ENCODE results near the gene GRIA1.
"Not testable (repeated sequence)": the region's sequence is repeated elsewhere in the genome, so short reads cannot be mapped to it uniquely, and the experiment has no call there.

GRIA1 gene

GRCh38 chr5:153719324-153719723 lies 228.9 kb downstream of the GRIA1 start:
- no peak for DNase-seq (ENCODE audit: low read depth in 2 of 2)

GRCh38 chr5:153723022-153723610 lies 232.6 kb downstream of the GRIA1 start:
- DNase-seq (ENCODE audit: low read depth in 2 of 2): not testable (repeated sequence)

GRCh38 chr5:153742060-153742459 lies 251.6 kb downstream of the GRIA1 start:
- DNase-seq (ENCODE audit: low read depth in 2 of 2): no peak

GRCh38 chr5:153744751-153745150 lies 254.3 kb downstream of the GRIA1 start:
- no peak for DNase-seq (ENCODE audit: low read depth in 2 of 2)

GRCh38 chr5:153745778-153746395 lies 255.4 kb downstream of the GRIA1 start:
- no peak for DNase-seq (ENCODE audit: low read depth in 2 of 2)

GRCh38 chr5:153746440-153746839 lies 256.0 kb downstream of the GRIA1 start:
- DNase-seq (ENCODE audit: low read depth in 2 of 2): no peak

GRCh38 chr5:153748823-153749222 lies 258.4 kb downstream of the GRIA1 start:
- DNase-seq (ENCODE audit: low read depth in 2 of 2): no peak

- DNase-seq (ENCODE audit: low read depth in 2 of 2): no peak
Observed at GRCh38 chr5:153749960-153750359, 259.5 kb downstream of the GRIA1 start.

- DNase-seq (ENCODE audit: low read depth in 2 of 2): no peak
Observed at GRCh38 chr5:153751251-153751650, 260.8 kb downstream of the GRIA1 start.

- DNase-seq (ENCODE audit: low read depth in 2 of 2): no peak
Observed at GRCh38 chr5:153752890-153753289, 262.4 kb downstream of the GRIA1 start.

- no peak for DNase-seq (ENCODE audit: low read depth in 2 of 2)
Observed at GRCh38 chr5:153753645-153754432, 263.4 kb downstream of the GRIA1 start.

- no peak for DNase-seq (ENCODE audit: low read depth in 2 of 2)
Observed at GRCh38 chr5:153755913-153756500, 265.5 kb downstream of the GRIA1 start.

- no peak for DNase-seq (ENCODE audit: low read depth in 2 of 2)
Observed at GRCh38 chr5:153756540-153756939, 266.1 kb downstream of the GRIA1 start.

- no peak for DNase-seq (ENCODE audit: low read depth in 2 of 2)
Observed at GRCh38 chr5:153765987-153766386, 275.5 kb downstream of the GRIA1 start.

GRCh38 chr5:153767221-153768188 lies 277.0 kb downstream of the GRIA1 start:
- no peak for DNase-seq (ENCODE audit: low read depth in 2 of 2)

- no peak for DNase-seq (ENCODE audit: low read depth in 2 of 2)
Observed at GRCh38 chr5:153770066-153770465, 279.6 kb downstream of the GRIA1 start.

- no peak for DNase-seq (ENCODE audit: low read depth in 2 of 2)
Observed at GRCh38 chr5:153774686-153775085, 284.2 kb downstream of the GRIA1 start.

GRCh38 chr5:153775923-153776322 lies 285.5 kb downstream of the GRIA1 start:
- DNase-seq (ENCODE audit: low read depth in 2 of 2): no peak

- DNase-seq (ENCODE audit: low read depth in 2 of 2): no peak
Observed at GRCh38 chr5:153777681-153778581, 287.5 kb downstream of the GRIA1 start.

- DNase-seq (ENCODE audit: low read depth in 2 of 2): no peak
Observed at GRCh38 chr5:153779836-153780235, 289.4 kb downstream of the GRIA1 start.
